CD4-positive, alpha-beta T cell treated with Interleukin-12 subunit alpha and Interleukin-12 subunit beta, for 1 hour (primary cell): ENCODE results near the gene CRNN.

Source experiments
- DNase-seq: peaks from one replicate; pipeline ENCODE4 v3.0.0-alpha.2; 2020

The CRNN gene

DNA sequence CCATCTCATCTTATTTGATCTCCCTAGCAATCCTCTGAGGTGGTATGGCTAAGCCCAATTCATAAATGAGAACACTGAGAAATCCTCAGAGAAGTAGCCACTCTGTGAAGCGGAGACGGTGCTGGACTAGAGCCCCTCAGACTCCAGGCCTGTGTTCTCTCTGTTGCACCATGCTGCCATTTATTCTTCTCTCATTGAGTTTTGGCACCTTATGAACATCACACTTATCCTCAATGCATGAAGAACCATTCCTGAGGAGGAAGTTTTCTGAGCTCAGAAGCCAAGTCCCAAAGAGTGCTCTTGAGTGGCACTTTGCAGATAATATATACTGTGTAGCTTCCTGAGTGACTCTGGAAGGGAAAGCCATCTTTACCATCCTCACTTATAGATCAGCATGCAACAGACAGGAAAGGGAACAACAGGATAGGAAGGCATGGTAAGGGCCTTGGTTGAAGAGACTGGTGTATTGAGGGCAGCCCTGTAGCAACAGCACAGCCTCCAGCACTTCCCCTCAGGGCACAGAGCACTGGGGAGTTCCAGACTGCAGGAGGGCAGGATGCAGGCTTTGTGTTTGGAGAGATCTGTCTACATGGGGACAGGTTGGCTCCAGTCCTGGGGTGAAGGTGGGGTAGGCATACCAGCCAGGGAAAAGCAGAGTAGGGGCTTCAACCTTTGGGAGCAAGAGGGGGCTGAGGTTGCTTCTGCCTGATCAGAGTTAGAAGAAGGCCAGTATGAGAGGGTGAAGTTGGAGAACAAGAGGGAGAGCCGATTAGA, 1.6 kb upstream of the CRNN start:
- no peak for DNase-seq

DNA sequence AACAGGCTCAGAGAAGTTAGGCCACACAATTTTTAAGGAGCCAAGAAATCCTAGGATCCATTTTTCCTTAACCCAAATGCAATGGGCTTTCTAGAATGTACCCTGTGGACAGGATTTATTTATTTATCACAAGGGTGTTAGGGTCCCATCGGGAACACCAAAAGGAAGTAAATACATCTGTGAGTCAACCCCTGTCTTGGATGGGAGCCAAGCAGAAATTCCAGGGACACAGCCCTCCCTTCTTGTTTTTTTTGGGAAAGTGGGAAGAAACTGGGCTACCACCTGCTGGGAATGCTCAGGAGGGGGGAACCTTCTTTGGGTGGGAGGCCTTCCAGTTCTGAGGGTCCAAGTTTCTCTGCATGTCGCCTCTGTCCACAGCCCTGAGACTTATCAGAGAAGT, 1.3 kb downstream of the CRNN start:
- no peak for DNase-seq

GRCh38 chr1:152411134-152411533, 2.9 kb downstream of the CRNN start:
- no peak for DNase-seq

DNA sequence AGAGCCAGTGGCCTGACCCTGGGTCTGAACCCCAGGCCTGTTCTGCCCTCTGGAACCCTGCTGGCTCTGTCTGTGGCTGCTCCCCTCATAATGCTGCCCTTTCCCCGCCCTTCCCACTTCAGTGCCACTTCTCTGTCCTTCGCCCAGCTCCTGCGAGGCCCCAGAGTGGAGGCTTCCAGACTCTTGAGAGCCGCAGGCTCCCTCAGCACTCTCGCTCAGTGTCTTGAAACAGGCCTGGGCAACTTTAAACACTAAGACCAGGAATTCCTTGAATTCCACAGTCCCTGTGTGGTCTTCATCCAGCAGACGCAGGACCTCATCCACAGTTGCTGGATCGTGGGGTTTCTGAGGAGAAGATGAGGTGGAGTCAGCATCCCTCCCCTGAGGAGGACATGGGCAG, 3.5 kb downstream of the CRNN start:
- DNase-seq = no peak

DNA sequence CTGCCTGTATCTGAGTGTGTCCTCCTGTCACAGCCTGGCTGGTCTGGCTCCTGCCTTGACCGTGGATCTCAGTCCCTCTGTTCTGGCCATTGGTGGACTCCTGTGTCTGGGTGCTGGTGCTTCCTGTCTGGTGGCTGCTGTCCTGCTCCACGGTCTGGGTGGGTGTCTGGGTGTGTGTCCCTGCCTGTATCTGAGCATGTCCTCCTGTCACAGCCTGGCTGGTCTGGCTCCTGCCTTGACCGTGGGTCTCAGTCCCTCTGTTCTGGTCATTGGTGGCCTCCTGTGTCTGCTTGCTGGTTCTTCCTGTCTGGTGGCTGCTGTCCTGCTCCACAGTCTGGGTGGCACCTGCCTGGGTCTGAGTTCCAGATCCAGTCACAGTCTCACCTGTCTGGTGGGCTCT, 4.0 kb downstream of the CRNN start:
- no peak for DNase-seq

GRCh38 chr1:152408664-152409063, 5.4 kb downstream of the CRNN start:
- DNase-seq = no peak

DNA sequence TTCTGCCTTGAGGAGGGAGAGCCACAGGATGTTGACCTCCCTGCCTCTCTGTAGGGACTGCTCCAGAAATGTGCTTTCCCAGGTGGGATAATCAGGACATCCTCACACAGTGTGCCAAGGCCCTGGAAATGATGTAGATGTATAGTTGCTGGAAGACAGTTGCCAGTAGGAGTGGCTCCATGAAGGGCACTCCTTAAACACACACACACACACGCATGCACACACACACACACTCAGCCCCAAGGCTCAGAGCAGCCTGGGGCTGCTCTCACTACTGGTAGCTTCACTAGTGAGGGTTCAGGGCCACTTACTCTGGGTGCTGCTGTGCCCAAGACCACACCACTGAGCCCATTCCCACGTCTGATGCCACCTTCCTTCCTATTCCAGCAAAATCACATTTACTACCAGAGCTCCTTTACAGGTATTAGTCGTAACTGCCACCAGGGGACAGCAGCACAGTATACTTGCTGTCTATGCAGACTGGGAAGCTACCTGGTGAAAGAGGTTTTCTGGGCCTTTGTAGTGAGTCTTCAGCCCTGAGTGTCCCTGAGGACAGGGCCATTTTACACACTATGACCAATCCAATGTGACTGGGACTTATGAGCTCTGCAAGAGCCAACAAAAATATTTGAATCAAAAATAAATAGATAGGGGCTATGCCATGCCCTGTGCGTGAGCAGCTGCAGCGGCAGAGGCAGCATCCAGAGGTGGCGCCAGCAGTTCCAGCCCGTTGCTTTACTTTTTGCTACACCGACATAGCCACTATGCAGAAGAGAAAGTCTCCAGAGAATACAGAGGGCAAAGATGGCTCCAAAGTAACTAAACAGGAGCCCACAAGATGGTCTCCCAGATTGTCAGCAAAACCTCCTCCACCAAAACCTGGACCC, 15.0 kb downstream of the CRNN start:
- DNase-seq = peak; percentile 19

DNA sequence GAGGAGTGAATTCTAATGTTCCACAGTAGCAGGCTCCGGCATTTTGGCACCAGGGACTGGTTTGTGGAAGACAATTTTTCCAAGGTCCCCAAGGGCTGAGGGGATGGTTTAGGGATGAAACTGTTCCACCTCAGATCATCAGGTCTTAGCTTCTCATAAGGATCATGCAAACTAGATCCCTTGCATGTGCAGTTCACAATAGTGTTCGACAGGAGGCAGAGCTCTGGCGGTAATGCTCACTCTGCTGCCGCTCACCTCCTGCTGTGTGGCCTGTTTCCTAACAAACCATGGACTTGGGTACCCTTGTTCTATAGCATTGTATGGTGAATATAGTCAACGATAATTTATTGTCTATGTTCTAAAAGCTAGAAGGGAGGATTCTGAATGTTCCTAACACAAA, 16.6 kb downstream of the CRNN start:
- DNase-seq = no peak

GRCh38 chr1:152394151-152394550, 19.9 kb downstream of the CRNN start:
- no peak for DNase-seq

- peak; percentile 53 for DNase-seq
These were observed 21.2 kb downstream of the CRNN start for GRCh38 chr1:152392909-152393308.

DNA sequence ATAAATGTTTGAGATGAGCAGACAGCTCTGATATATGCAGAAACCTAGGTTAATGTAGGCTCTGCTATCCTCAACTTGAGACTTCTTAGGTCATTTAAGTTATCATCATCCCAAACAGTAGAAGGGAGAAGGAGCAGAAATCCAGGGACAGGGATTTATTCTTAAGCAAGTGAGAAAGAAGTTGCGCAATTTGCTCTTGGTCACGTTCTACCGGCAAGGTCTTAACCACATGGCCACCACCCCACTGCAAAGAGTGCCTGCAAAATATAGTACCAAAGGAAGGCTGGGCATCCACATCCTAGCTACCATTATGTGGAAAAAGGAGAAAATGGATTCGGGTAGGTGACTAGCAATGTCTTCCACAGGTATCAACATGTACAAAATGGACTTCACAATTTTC, 25.2 kb downstream of the CRNN start:
- no peak for DNase-seq

- no peak for DNase-seq
These were observed 27.1 kb downstream of the CRNN start for GRCh38 chr1:152386940-152387339.

GRCh38 chr1:152380932-152381331, 33.1 kb downstream of the CRNN start:
- DNase-seq = no peak

GRCh38 chr1:152374451-152374850, 39.6 kb downstream of the CRNN start:
- no peak for DNase-seq

- DNase-seq = no peak
These were observed 41.4 kb downstream of the CRNN start for GRCh38 chr1:152372672-152373071.

- no peak for DNase-seq
These were observed 46.6 kb downstream of the CRNN start for GRCh38 chr1:152367436-152367835.

GRCh38 chr1:152359906-152360305, 54.2 kb downstream of the CRNN start, which contains the start of gene FLG2:
Gene FLG2, minus strand, starts transcription at chr1:152360006. Its CDS starts 1,122 bp downstream, at chr1:152358884.
- no peak for DNase-seq
